OCI-LY3 (cell line): ENCODE measurements around the gene ZFC3H1.

Experiments
- CTCF ChIP-seq: fragments of 200-600, 300-600 bp; sonication (generic); IDR thresholded peaks from 2 replicates; pipeline ENCODE4 v1.5.1; 2014; ENCODE audit warnings: antibody characterized with exemption, low read length, low read depth
- EZH2phosphoT487 ChIP-seq: fragments of 200-600 bp; shearing (Covaris generic); IDR thresholded peaks from 2 replicates; pipeline ENCODE4 v1.6.1; 2018; ENCODE audit warnings: antibody characterized with exemption, mixed run types, low read depth

DNA sequence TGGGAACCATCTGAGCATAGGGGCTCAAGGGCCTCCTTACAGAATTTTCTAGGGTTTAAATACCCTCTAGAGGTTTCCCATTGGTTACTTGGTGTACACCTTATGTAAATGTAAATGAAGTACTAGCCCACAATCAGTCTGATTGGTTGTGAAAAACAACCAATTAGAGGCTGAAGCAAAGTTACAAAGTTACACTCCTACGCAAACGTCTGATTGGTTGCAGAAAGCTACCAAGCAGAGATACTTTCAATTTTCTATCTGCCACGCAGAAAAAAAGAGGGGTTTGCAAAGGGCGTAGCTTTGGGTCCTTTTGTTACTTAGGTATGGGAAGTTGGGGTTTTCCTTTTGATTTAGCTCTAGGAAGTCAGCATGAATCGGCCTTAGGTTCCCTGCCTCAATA is 20.4 kb upstream of the ZFC3H1 start:
- no peak for TF ChIP-seq CTCF
- TF ChIP-seq EZH2phosphoT487, result no peak
